Activated CD4-positive, CD25-positive, alpha-beta regulatory T cell (primary cell): ENCODE measurements around the gene CEP250.
"Not testable (repeated sequence)": the region's sequence is repeated elsewhere in the genome, so short reads cannot be mapped to it uniquely, and the experiment has no call there.

Source experiments
- DNase-seq, 4 experiments: peaks; one replicate each; lab custom pipeline; 2025; lab: John Stamatoyannopoulos, UW

CEP250 gene

DNA sequence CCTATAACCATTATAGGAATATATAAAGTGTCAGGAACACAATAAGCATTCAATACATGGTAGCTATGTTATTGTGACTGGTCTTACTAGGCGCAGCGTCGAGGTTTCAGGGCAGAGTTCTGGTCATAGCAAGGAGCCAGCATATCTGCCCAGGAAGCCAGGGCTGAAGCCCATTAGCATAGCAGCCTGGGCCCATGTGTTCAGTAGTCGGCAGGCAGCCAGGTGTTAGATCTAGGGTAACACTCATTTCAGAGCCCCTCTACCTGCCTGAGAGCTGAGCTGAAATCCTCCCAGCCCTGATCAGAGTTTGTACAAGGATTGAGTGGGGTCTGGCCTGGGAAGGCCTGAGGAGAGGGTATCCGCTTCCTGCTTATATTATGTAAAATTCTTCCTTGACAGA lies 41.9 kb downstream of the CEP250 start:
- no peak for DNase-seq

DNA sequence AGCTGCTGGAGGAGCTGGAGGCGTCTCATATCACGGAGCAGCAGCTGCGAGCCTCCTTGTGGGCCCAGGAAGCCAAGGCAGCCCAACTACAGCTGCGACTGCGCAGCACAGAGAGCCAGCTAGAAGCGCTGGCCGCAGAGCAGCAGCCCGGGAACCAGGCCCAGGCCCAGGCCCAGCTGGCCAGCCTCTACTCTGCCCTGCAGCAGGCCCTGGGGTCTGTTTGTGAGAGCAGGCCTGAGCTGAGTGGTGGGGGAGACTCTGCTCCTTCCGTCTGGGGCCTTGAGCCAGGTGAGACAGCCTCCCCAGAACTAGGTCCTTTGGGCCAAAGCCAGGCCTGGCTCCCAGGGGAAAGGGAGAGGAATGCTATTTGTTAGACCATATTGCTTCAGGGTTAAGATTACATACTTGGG lies 42.4 kb downstream of the CEP250 start:
- DNase-seq = no peak

DNA sequence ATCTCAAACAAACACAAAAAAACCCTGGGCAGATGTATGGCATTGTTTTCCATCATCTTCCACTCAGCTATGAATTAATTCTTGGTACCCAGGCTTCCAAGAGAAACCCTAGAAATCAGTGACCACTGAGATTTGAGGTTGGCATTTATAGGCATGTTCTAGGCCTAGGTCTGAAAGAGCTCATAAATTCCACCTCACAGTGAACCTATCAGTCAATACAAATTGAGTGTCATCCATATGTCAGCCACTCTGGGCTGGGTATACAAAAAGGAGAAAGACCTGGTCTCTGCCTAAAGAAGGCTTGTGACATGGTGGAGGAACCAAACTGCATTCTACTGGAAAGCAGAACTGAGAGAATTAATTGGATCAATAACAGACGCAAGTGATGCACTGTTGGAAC lies 43.9 kb downstream of the CEP250 start:
- DNase-seq = no peak

DNA sequence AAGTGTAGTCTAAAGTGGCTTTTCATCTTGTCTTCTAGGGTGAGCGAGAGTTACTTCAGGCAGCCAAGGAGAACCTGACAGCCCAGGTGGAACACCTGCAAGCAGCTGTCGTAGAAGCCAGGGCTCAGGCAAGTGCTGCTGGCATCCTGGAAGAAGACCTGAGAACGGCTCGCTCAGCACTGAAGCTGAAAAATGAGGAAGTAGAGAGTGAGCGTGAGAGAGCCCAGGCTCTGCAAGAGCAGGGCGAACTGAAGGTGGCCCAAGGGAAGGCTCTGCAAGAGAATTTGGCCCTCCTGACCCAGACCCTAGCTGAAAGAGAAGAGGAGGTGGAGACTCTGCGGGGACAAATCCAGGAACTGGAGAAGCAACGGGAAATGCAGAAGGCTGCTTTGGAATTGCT lies 47.0 kb downstream of the CEP250 start:
- DNase-seq = no peak

DNA sequence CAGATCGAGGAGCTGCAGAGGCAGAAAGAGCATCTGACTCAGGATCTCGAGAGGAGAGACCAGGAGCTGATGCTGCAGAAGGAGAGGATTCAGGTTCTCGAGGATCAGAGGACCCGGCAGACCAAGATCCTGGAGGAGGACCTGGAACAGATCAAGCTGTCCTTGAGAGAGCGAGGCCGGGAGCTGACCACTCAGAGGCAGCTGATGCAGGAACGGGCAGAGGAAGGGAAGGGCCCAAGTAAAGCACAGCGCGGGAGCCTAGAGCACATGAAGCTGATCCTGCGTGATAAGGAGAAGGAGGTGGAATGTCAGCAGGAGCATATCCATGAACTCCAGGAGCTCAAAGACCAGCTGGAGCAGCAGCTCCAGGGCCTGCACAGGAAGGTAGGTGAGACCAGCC lies 47.9 kb downstream of the CEP250 start:
- DNase-seq = no peak

DNA sequence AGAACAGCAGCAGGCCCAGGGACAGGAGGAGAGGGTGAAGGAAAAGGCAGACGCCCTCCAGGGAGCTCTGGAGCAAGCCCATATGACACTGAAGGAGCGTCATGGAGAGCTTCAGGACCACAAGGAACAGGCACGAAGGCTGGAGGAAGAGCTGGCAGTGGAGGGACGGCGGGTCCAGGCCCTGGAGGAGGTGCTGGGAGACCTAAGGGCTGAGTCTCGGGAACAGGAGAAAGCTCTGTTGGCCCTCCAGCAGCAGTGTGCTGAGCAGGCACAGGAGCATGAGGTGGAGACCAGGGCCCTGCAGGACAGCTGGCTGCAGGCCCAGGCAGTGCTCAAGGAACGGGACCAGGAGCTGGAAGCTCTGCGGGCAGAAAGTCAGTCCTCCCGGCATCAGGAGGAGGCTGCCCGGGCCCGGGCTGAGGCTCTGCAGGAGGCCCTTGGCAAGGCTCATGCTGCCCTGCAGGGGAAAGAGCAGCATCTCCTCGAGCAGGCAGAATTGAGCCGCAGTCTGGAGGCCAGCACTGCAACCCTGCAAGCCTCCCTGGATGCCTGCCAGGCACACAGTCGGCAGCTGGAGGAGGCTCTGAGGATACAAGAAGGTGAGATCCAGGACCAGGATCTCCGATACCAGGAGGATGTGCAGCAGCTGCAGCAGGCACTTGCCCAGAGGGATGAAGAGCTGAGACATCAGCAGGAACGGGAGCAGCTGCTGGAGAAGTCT lies 48.6 kb downstream of the CEP250 start:
- no peak for DNase-seq

DNA sequence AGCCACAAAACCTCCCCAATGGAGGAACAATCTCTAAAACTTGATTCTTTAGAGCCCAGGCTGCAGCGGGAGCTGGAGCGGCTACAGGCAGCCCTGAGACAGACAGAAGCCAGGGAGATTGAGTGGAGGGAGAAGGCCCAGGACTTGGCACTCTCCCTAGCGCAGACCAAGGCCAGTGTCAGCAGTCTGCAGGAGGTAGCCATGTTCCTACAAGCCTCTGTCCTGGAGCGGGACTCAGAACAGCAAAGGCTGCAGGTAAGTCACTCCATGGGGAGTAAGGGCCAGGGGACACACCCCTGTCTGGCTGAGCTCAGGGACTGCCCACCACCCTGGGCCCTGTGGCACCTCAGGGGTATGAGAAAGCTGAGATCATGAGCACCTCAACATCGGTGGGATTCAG lies 49.4 kb downstream of the CEP250 start:
- no peak for DNase-seq

DNA sequence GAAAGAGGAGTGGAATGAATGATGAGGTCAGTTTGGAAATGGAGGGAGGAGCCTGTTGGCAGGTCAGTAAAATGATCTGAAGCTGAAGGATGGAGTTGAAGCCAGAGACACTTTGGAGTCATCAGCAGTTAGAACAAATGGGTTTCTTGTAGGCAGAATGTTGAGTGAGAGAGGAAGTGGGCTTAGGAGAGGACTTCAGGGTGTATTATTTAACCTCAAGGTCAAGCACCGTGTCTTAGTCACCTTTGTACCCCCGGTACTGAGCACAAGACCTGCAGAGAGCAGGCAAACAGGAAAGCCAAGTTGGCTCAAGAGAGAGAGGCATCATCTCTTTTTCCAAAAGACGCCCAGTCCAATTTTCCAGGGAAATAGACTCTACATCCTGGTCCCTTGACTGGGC lies 50.8 kb downstream of the CEP250 start:
- DNase-seq = no peak

DNA sequence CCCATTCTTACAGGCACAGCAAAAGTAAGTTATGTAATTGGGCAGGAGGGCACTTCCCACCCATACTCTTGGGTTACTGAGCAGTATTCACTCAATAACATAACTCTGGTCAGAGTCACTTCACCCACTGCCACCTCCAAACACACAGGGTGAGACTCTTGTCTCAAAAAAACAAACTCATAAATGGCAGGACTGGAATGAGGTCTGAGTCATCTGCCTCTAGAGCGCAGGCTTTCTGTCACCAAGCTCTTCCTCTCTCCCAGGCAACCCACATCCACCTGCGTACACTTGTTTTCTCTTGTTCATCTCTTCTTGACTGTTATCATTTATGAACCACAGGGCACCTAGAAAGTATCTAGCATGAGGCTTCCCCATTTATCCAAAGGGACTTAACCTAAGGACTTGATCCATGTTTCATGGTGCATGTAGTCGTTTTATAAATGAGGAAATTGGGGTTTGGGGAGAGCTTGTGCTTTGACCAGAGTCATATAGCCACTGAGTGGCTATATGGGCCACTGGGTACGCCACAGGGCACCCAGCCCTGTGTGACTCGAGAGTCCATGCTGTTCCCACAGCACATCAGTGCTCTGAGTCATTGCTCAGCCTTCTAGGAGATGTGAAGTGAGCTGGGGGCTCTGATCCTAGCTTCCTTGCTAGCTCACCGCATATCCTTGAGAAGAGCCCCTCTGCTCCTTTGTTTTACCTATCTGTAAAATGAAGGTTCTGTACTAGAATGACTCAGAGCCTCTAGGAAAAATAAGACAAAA lies 51.7 kb downstream of the CEP250 start:
- DNase-seq = no peak

DNA sequence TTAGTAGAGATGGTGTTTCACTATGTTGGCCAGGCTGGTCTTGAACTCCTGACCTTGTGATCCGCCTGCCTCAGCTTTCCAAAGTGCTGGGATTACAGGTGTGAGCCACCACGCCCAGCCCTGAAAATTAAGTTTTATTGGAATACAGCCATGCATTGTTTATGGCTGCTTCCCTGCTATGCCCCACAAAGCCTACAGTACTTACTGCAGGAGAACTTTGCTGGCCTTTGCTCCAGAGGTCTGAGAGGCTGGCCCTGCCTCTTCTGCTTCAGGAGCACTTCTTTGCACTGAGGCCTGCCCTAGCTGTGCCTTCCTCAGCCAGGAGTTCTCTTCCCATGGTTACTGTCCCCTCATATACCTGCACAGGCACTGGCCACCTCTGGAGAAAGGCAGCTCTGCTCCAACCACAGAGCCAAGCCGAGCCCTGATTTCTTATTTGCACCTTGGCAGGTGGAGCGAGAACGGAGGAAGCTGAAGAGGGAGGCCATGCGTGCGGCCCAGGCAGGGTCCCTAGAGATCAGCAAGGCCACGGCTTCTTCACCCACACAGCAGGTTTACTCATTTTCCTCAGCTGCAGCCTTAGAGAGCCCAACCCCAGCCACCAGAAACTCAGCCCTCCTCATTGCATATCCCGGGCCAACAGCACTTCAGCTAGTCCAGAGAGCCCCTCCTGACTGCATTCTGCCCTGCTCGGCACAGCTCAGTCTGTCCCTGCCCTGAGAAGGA lies 53.3 kb downstream of the CEP250 start:
- no peak for DNase-seq

DNA sequence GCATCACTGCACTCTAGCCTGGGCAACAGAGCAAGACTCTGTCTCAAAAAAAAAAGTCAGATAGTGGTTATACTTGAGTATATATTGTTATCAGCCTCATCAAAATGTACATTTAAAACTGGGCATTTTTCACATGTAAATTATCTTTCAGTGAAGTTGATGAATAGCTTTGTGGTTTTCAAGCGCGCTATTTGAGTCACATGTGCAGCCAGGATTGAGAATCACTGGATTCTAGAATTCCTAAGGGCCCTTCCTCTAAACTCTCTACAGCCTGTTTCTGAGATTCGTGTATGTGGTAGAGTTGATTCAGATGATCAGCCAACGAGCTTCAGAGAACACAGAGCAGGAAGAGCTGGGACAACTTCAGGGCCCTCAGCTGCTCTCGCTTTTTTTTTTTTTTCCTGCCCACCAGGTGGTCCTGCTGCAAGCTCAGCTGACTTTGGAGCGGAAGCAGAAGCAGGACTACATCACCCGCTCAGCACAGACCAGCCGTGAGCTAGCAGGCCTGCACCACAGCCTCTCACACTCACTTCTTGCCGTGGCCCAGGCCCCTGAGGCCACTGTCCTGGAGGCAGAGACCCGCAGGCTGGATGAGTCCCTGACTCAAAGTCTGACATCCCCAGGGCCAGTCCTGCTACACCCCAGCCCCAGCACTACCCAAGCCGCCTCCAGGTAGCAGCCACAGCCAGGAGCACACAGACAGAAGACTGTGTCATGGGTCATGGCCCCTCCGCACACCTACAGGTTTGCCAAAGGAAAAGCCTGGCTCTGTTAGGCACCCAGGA lies 55.7 kb downstream of the CEP250 start:
- DNase-seq = no peak

DNA sequence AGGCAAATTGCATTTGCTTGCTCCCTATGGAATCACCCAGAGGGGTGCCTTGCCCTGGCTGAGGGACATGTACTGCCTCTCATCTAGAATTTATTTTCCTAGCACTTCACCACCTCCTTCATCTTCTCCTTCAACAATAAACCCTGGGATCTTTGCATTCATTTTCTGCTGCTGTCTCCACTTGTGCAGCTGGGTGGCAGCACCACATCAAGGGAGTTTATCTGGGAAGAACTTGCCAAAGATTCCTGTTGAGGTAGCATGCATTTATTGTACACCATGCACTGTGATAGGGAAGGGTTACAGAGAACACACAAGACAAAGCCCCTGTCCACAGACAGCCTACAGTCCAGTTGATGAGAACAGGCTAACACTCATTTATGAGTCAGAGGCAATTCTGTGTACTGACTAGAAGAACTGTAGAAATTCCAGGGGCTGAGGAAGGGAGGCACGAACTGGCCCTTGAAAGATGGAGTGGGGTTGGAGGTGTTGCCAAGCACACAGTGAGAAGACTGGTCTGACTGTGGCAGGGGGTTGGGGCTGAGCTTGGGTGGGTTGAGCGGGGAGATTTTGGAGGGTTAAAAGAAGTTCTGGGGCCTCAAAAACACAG lies 56.5 kb downstream of the CEP250 start:
- no peak for DNase-seq

DNA sequence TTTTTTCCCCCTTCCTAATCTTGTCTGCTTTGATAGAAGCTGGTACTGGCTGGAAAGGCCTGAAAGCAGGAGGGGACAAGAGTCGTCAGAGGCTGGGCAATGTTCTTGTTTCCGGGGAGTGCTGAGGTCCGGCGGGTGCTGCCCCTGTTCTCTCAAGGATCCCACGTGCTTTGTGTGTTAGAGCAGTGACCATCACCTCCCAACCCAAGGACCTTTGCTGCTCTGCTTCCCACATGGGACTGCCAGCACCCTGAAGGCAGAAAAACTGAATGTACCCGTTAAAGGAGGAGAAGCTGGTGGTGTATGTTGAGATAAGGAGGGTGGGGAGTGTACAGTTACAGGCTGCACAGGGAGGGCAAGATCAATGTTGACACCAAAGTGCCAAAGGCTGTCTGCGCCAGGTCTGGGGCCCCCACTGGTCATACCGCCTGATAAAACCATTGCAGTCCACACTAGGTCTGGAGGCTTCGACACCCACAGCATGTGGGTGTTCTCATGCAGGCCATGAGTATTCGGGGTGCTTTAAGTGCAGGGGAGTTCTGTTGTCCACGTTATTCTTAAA lies 59.1 kb downstream of the CEP250 start:
- DNase-seq = no peak

DNA sequence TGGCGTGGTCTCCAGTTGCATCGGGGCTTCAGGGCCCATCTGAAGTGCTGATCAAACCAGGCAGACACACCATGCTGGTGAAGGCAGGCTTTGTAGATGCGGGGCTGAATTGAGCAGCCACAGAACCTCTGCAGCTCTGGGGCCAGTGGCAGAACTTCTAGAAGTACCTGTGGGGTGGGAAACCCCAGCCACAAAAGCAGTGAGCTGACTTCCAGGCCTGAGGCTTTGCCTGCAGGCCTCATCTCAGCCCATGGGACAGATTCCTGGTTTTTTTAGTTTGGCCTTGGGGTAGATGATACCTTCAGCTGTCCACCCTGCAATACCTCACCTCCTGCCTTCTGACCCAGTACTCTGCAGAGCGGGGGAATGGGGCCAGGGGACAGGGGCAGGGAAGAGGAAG lies 59.9 kb downstream of the CEP250 start:
- no peak for DNase-seq

DNA sequence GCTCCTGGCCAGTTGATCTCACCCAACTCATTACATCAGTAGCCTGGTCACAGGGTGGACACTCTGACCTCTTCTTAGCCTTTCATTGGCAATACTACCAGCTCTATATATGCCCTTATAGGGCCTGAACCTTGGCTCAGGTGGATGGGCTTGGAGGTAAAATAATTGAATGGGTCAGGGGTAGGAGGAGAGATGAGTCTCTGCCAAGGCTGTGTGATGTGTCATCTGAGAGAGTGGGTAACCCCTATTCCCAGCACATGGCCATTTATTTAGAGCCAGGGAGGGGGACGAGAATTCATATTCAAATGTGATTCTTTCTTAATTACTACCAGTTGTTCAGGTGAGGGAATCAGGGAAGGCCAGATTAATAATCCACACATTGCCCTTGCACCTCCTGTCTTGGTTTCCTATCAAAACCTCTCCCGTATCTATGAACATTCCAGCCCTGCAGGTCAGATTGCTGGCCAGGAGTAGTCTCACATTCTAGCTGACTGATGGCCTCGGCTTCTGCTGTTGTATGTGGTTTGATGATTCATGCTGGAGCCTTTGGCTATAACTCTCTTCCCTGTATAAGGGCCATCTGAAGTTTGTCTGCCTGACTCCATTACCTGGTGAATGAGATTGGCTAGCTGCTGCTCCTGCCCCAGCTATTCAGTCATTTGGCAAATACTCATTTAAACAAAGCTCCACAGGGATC lies 60.7 kb downstream of the CEP250 start:
- DNase-seq = no peak

DNA sequence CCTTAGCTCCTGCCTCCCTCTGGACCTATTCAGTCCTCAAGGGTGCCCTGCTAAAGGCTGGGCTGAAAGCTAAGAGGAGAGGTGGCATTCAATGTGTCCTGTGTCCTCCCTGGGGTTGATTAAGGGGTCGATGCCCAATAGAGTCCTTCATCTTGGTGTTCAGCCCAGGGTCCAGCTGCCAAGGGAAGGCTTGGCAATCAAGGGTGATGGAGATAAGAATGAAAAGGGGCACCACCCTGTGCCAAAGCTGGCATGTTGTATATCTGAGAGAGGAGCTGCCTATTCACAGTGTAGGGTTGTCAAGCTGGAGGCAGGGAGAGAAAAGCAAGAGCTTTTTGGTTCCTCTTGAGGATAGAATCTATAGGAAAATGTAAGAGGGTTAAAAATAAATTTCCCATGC lies 61.7 kb downstream of the CEP250 start:
- no peak for DNase-seq

DNA sequence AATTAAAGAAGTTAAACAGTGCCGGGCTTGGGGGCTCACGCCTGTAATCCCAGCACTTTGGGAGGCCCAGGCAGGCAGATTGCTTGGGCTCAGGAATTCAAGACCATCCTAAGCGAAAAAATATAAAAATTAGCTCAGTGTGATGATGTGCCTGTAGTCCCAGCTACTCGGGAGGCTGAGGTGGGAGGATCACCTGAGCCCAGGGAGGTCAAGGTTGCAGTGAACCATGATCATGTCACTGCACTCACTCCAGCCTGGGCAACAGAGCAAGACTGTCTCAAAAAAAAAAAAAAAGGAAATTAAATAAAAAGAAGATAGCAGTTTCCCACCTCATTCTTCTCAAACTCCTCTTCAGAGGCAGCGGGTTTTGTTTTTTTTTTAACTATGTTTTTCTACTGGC lies 62.4 kb downstream of the CEP250 start:
- DNase-seq = not testable (repeated sequence)

DNA sequence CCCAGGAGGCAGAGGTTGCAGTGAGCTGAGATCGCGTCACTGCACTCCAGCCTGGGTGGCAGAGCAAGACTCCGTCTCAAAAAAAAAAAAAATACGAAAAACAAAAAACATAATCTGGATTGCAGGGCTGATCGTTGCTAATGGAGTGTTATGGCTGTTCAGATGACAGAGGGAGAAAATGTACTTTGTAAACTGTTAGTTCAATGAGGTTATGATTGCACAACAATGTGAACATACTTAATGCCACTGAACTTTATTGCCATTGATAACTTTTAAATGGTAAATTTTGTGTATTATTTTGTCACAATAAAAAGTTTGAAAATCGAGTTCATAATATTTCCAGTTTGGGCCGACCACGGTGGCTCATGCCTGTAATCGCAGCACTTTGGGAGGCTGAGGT lies 63.6 kb downstream of the CEP250 start:
- DNase-seq = no peak

DNA sequence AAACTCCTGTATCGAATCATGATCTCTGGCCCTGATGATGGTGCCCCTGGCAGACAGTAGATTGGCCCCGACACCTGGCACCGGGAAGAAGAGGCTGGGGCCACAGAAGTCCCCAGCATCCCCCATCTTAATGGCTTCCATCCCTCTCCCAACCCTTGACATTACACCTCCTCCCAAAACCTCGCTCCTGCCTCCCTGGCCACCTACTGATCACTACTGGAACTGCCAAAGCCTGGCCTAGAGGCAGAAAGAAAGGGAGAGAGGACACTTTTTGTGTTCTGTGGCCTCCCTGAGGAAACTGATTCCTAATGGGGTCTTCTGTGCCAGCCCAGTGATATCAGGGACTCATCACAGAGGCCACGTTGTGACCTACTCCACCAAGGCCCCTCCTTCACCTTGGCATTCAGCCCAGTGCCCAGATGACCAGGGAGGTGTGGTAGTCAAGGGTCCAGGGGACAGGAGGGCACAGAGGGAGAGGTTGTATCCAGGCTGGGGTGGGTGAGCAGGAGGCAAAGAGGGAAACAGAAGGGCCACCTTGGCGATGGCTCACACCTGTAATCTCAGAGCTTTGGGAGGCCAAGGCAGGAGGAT lies 68.0 kb downstream of the CEP250 start:
- DNase-seq = no peak

DNA sequence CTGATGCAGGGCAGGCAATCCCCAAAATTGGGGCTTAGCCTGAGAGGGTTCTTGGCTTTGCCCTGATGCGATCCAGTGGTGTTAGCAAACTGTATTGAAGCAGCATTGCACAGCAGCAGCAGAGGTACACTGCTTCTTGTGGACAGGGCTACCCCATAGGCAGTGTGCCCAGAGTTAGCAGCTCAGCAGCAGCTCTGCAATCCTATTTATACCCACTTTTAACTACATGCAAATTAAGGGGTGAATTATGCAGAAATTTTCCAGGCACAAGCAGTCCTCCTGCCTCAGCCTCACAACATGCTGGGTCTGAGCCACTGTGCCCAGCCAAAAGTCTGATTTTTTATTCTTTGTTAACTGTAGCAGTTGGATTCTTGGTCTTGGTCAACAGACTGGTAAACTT lies 70.2 kb downstream of the CEP250 start:
- DNase-seq = no peak
